A549 treated with CpdA at 1 μM for 4 hours (cell line): ENCODE measurements around the gene GALC. TPM values are rescaled to one million over a fixed set of nuclear protein-coding genes. Genes with fewer than 3 reads are reported as not detected.

Source experiments
- total RNA-seq: library from RNA; stranded (reverse); fragments of 200-300 nt; extraction: Qiagen RNA extraction; gene quantifications from 5 replicates; pipeline ENCODE4 v1.2.3, GENCODE V29; 2022; ENCODE audit warnings: low read depth

Gene GALC
- 10.2 to 12.3 TPM (median 12.2 TPM) in 5 replicates for total RNA-seq

GRCh38 chr14:87992718-87993628, at the start of gene GALC:
TSS of gene GALC (minus strand) at chr14:87993182. CDS start at chr14:87993164, 18 bp downstream.

GRCh38 chr14:88005050-88005481, 12.1 kb upstream of the GALC start, which contains the start of gene GPR65:
TSS of gene GPR65 (plus strand) at chr14:88005135. CDS start at chr14:88010848, 5,713 bp downstream.

Other genes starting within 250 kb of the GALC start
- gene GPR65, start 12.0 kb upstream of the GALC start, total RNA-seq, result not detected in 5 replicates